GM12878 (cell line): ENCODE data around the gene RANGRF. TPM values are rescaled to one million over a fixed set of nuclear protein-coding genes. Genes with fewer than 3 reads are reported as not detected.
A peak's percentile ranks its signal among the peaks of the same experiment; 100 is the strongest.

Source experiments
- ATAC-seq: fragments of 200-7000 bp; cut with Tn5 transposase; 3 replicates; pipeline ENCODE4 v1.9.1; 2020; ENCODE audit warnings: mild to moderate bottlenecking, moderate library complexity
- BruUV-seq: library from RNA; stranded (reverse); fragments of 400-500 nt; replicated peaks from 2 replicates; lab custom pipeline; 2021; lab: Mats Ljungman, UMichigan
- CTCF ChIA-PET: fragments of 300-600 bp; sonication (Branson Sonifier 250); formaldehyde crosslinking; extraction: SDS; loops from one replicate; lab custom pipeline; 2021; ENCODE audit warnings: inconsistent platforms; lab: Yijun Ruan, JAX
- POLR2A ChIA-PET: fragments of 350-600 bp; formaldehyde crosslinking; extraction: SDS; loops from one replicate; lab custom pipeline; 2021; ENCODE audit warnings: inconsistent platforms; lab: Charles Lee
- RAD21 ChIA-PET: fragments of 300-600 bp; sonication (Branson Sonifier 250); formaldehyde crosslinking; loops from one replicate; lab custom pipeline; 2023; ENCODE audit warnings: antibody characterized with exemption; ENCODE audit not compliant: unreplicated experiment; lab: Charles Lee
- SMC1A ChIA-PET: fragments of 300-600 bp; sonication (Branson Sonifier 250); formaldehyde crosslinking; loops from one replicate; lab custom pipeline; 2023; ENCODE audit not compliant: unreplicated experiment, uncharacterized antibody; lab: Charles Lee
- DNase-seq: peaks from one replicate; pipeline ENCODE4 v3.0.0-alpha.2; 2011; ENCODE audit warnings: low read depth, low spot score
- FAIRE-seq: peaks from 3 replicates; lab custom pipeline; 2011; peaks lifted over from hg19 to GRCh38; lab: Jason Lieb, UNC
- H2AFZ ChIP-seq: 2 replicates; pipeline ENCODE4 v1.6.0; 2011; ENCODE audit warnings: low read depth, low read length, control low read depth; ENCODE audit not compliant: control insufficient read depth
- H3K27ac ChIP-seq: 2 replicates; pipeline ENCODE4 v1.5.1; 2011; ENCODE audit warnings: control low read depth; ENCODE audit not compliant: control insufficient read depth, insufficient read depth
- H3K27me3 ChIP-seq, 2 experiments: replicated peaks in 1 of 2; 2 replicates each; pipeline versions ENCODE4 v1.6.0 to v1.6.1; 2011; ENCODE audit warnings: low read length in 1 of 2; ENCODE audit not compliant: control insufficient read depth in 2 of 2, insufficient read depth in 2 of 2
- H3K36me3 ChIP-seq, 2 experiments: 2 replicates each; pipeline ENCODE4 v1.5.1; 2011; ENCODE audit warnings: low read length in 1 of 2; ENCODE audit not compliant: control insufficient read depth in 2 of 2, insufficient read depth in 2 of 2
- H3K4me1 ChIP-seq: 2 replicates; pipeline ENCODE4 v1.6.1; 2011; ENCODE audit warnings: mild to moderate bottlenecking, low read length, moderate library complexity, mixed read lengths; ENCODE audit not compliant: control insufficient read depth, insufficient read depth
- H3K4me2 ChIP-seq: 2 replicates; pipeline ENCODE4 v1.6.0; 2011; ENCODE audit warnings: control low read depth; ENCODE audit not compliant: control insufficient read depth, insufficient read depth
- H3K4me3 ChIP-seq: fragments of 200-600 bp; sonication (generic); 2 replicates; pipeline ENCODE4 v1.5.1; 2016
- H3K79me2 ChIP-seq: 2 replicates; pipeline ENCODE4 v1.6.0; 2011; ENCODE audit warnings: low read length; ENCODE audit not compliant: control insufficient read depth, insufficient read depth
- H3K9ac ChIP-seq: 2 replicates; pipeline ENCODE4 v1.8.0; 2011; ENCODE audit warnings: low read length, control low read depth, mixed read lengths; ENCODE audit not compliant: control insufficient read depth, insufficient read depth
- H3K9me3 ChIP-seq: replicated peaks from 3 replicates; pipeline ENCODE4 v1.5.1; 2011; ENCODE audit warnings: mild to moderate bottlenecking, low read length; ENCODE audit not compliant: control insufficient read depth, insufficient read depth
- H4K20me1 ChIP-seq: 2 replicates; pipeline ENCODE4 v1.6.0; 2011; ENCODE audit not compliant: control insufficient read depth, insufficient read depth
- BHLHE40 ChIP-seq, 2 experiments: fragments of 450-650 bp in 1 of 2; IDR thresholded peaks; 2 replicates each; pipeline ENCODE4 v1.6.1; 2011 to 2017; ENCODE audit warnings: low read depth in 2 of 2, borderline replicate concordance in 1 of 2, improper control_type of control experiment in 1 of 2, low read length in 1 of 2, mild to moderate bottlenecking in 1 of 2
- EP300 ChIP-seq, 2 experiments: fragments of 150-350 bp in 1 of 2; IDR thresholded peaks; 2 replicates each; pipeline ENCODE4 v1.6.1; 2011 to 2012; ENCODE audit warnings: low read depth in 2 of 2, low read length in 2 of 2, borderline replicate concordance in 1 of 2, improper control_type of control experiment in 1 of 2, inconsistent platforms in 1 of 2; ENCODE audit not compliant: control insufficient read depth in 1 of 2
- GATAD2B ChIP-seq: fragments of 450-650 bp; conservative IDR thresholded peaks from 2 replicates; pipeline ENCODE4 v1.6.1; 2017; ENCODE audit warnings: low read depth, mild to moderate bottlenecking, moderate library complexity
- IRF4 ChIP-seq: IDR thresholded peaks from 2 replicates; pipeline ENCODE4 v1.6.1; 2011; ENCODE audit warnings: low read depth, low read length
- NBN ChIP-seq: fragments of 450-650 bp; IDR thresholded peaks from 2 replicates; pipeline ENCODE4 v1.6.1; 2016
- NFYB ChIP-seq: IDR thresholded peaks from 2 replicates; pipeline ENCODE4 v1.6.1; 2011; ENCODE audit warnings: low read depth, mild to moderate bottlenecking, low read length, improper control_type of control experiment, moderate library complexity; ENCODE audit not compliant: insufficient read depth
- PAX5 ChIP-seq: IDR thresholded peaks from 2 replicates; pipeline ENCODE4 v1.6.1; 2011; ENCODE audit warnings: low read depth, low read length, borderline replicate concordance
- ZBTB33 ChIP-seq: fragments of 450-650 bp; IDR thresholded peaks from 2 replicates; pipeline ENCODE4 v1.6.1; 2017; ENCODE audit warnings: mild to moderate bottlenecking
- WGBS: methylation state at CpG from one replicate; pipeline ENCODE4 v1.1.6; 2016; ENCODE audit warnings: low lambda C conversion rate; ENCODE audit not compliant: insufficient replicate concordance, insufficient coverage; ENCODE audit errors: missing lambda C conversion rate; 5-methylcytosine and 5-hydroxymethylcytosine counted together
- in situ Hi-C: fragments of 300-500 bp; cut with MboI; formaldehyde crosslinking; loops from 9 replicates; pipeline ENCODE4 v1.14.3; 2018; ENCODE audit warnings: mixed read lengths
- intact Hi-C: fragments of 100-400 bp; cut with micrococcal nuclease; formaldehyde crosslinking; loops from one replicate; pipeline ENCODE4 v1.14.2; 2022; ENCODE audit not compliant: unreplicated experiment
- polyA plus RNA-seq, 11 experiments: library from polyadenylated mRNA; depleted of rRNA in 4 of 11; unstranded in 6 of 11; stranded (reverse) in 5 of 11; fragments of >200 nt; fragmentation: Nextera tagmentation in 4 of 11; fragmentation: Illumina TruSeq in 1 of 11; extraction: Ambion mirVana in 4 of 11; extraction: Trizol in 1 of 11; gene quantifications; 1 replicate in 1 of 11; 2 replicates in 10 of 11; pipeline versions ENCODE4 v1.2.1 to v1.2.3, GENCODE V29; 2011 to 2016; ENCODE audit warnings: inconsistent platforms in 2 of 11, missing spikeins in 2 of 11, low read depth in 1 of 11
- total RNA-seq, 4 experiments: library from RNA; depleted of rRNA in 3 of 4; stranded (reverse); fragments of >200 nt in 3 of 4; fragmentation: Illumina TruSeq in 1 of 4; extraction: Trizol in 1 of 4; gene quantifications; 2 replicates each; pipeline versions ENCODE4 v1.2.1 to v1.2.3, GENCODE V29; 2013 to 2021
- TF ChIP-seq, protein P1 (sequence below): fragments of 450-650 bp; IDR thresholded peaks from 2 replicates; pipeline ENCODE4 v1.6.1; 2017; ENCODE audit warnings: mild to moderate bottlenecking, moderate library complexity
- TF ChIP-seq, protein P2 (sequence below): fragments of 450-650 bp; conservative IDR thresholded peaks from 2 replicates; pipeline ENCODE4 v1.6.1; 2017; ENCODE audit warnings: mild to moderate bottlenecking, moderate library complexity

RANGRF gene
- total and polyA plus RNA-seq, 10 of the 15 experiments (the other 5 are each of a cell fraction or from before 2014, with no cell fraction given) = 30.1 to 181 (median 61.4) TPM

DNA sequence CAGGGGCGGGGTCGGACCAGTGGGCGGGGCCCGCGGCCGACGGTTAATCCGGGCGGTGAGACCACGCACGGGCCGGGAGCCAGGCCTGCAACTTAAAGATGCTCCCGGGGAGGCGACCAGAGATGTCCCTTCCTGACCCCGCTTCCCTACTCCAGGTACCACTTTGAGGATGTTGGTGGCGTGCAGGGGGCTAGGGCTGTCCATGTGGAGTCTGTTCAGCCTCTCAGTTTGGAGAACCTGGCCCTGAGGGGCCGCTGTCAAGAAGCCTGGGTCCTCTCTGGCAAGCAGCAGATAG, 580 bp downstream of the RANGRF start:
- no peaks in the 10 kb centered on the region for H3K9me3 ChIP-seq
- peak overlapping the region; percentile 44 for H2AFZ ChIP-seq
- H3K27ac ChIP-seq = peak overlapping the region; percentile 92
- H4K20me1 ChIP-seq = no peaks in the 10 kb centered on the region
- ATAC-seq = no peak
- peak overlapping the region; percentile 92 for H3K9ac ChIP-seq
- no TSS peak for BruUV-seq
- H3K79me2 ChIP-seq = peaks cover 6% of the 10 kb centered on the region
- H3K36me3 ChIP-seq = no peaks in the 10 kb centered on the region
- intact Hi-C loops (loop anchor here (2.0 kb wide), 1 partner anchor 40 kb away; the partner anchor contains the start of genes CTC1 and PFAS), in situ Hi-C loops (no loop called here)
- H3K4me3 ChIP-seq = peak overlapping the region; percentile 93
- peak overlapping the region; percentile 88 for H3K4me2 ChIP-seq
- TF ChIP-seq EP300 (IDR thresholded peaks at IDR 0.05; ENCODE audit: borderline replicate concordance in 1 of 2, control insufficient read depth in 1 of 2, low read depth in 2 of 2, low read length in 2 of 2) = no peak
- TF ChIP-seq ZBTB33 = no peak
- TF ChIP-seq NBN = no peak
- no peak for TF ChIP-seq IRF4
- TF ChIP-seq GATAD2B = peak; percentile 4; the same call in 1 of the 2 replicates
- TF ChIP-seq NFYB = peak; percentile 68; the same call in 1 of the 2 replicates
- TF ChIP-seq, protein P1, sequence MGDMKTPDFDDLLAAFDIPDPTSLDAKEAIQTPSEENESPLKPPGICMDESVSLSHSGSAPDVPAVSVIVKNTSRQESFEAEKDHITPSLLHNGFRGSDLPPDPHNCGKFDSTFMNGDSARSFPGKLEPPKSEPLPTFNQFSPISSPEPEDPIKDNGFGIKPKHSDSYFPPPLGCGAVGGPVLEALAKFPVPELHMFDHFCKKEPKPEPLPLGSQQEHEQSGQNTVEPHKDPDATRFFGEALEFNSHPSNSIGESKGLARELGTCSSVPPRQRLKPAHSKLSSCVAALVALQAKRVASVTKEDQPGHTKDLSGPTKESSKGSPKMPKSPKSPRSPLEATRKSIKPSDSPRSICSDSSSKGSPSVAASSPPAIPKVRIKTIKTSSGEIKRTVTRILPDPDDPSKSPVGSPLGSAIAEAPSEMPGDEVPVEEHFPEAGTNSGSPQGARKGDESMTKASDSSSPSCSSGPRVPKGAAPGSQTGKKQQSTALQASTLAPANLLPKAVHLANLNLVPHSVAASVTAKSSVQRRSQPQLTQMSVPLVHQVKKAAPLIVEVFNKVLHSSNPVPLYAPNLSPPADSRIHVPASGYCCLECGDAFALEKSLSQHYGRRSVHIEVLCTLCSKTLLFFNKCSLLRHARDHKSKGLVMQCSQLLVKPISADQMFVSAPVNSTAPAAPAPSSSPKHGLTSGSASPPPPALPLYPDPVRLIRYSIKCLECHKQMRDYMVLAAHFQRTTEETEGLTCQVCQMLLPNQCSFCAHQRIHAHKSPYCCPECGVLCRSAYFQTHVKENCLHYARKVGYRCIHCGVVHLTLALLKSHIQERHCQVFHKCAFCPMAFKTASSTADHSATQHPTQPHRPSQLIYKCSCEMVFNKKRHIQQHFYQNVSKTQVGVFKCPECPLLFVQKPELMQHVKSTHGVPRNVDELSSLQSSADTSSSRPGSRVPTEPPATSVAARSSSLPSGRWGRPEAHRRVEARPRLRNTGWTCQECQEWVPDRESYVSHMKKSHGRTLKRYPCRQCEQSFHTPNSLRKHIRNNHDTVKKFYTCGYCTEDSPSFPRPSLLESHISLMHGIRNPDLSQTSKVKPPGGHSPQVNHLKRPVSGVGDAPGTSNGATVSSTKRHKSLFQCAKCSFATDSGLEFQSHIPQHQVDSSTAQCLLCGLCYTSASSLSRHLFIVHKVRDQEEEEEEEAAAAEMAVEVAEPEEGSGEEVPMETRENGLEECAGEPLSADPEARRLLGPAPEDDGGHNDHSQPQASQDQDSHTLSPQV = no peak
- TF ChIP-seq PAX5 = no peak
- TF ChIP-seq, protein P2, sequence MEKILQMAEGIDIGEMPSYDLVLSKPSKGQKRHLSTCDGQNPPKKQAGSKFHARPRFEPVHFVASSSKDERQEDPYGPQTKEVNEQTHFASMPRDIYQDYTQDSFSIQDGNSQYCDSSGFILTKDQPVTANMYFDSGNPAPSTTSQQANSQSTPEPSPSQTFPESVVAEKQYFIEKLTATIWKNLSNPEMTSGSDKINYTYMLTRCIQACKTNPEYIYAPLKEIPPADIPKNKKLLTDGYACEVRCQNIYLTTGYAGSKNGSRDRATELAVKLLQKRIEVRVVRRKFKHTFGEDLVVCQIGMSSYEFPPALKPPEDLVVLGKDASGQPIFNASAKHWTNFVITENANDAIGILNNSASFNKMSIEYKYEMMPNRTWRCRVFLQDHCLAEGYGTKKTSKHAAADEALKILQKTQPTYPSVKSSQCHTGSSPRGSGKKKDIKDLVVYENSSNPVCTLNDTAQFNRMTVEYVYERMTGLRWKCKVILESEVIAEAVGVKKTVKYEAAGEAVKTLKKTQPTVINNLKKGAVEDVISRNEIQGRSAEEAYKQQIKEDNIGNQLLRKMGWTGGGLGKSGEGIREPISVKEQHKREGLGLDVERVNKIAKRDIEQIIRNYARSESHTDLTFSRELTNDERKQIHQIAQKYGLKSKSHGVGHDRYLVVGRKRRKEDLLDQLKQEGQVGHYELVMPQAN = 0 out of 2 replicates have a peak, but pooled peaks have one; percentile 2
- TF ChIP-seq BHLHE40 (IDR thresholded peaks at IDR 0.05; ENCODE audit: borderline replicate concordance in 1 of 2, low read depth in 2 of 2, low read length in 1 of 2) = peak; percentile 6 to 55; a peak in 1 of 4 replicates
- no peak for FAIRE-seq
- ChIA-PET RAD21 (interaction anchor here (0.6 to 1.7 kb wide), 9 partner anchors 12 to 661 kb away, joined by 3 to 6 read pairs (median 3); partner anchors contain the start of genes CTC1, PFAS and SAT2), SMC1A (interaction anchor here (0.6 to 1.8 kb wide), 9 partner anchors 11 to 247 kb away, joined by 3 to 8 read pairs (median 4); partner anchors contain the start of genes CTC1 and PFAS), POLR2A (interaction anchor here (0.6 to 2.2 kb wide), 12 partner anchors 17 to 170 kb away, joined by 3 to 19 read pairs (median 4); partner anchors contain the start of genes CTC1 and PFAS), CTCF (interaction anchor here (0.6 to 2.2 kb wide), 5 partner anchors 11 to 94 kb away, joined by 3 to 14 read pairs (median 4); partner anchors contain the start of gene CTC1)
- peaks cover 19% of the 10 kb centered on the region for H3K4me1 ChIP-seq
- under 1% methylated on average over 14 of the region's 17 CpGs for WGBS
- no peaks in the 10 kb centered on the region for H3K27me3 ChIP-seq
- no peak for DNase-seq
